ENCODE measurements around the gene NAV3. TPM values are rescaled to one million over a fixed set of nuclear protein-coding genes. Genes with fewer than 3 reads are reported as not detected.
A peak's percentile ranks its signal among the peaks of the same experiment; 100 is the strongest.

Gene NAV3
- total and polyA plus RNA-seq, 4 donors = 0.22 to 1.7 (median 0.71) TPM

GRCh38 chr12:77842430-77842829 is 11.7 kb downstream of the NAV3 start:
- TF ChIP-seq ATF3 (IDR thresholded peaks at IDR 0.05) (peak; percentile 33), REST (IDR thresholded peaks at IDR 0.05) (peak; percentile 17), ZBTB33 (IDR thresholded peaks at IDR 0.05) (no peak), SP1 (IDR thresholded peaks at IDR 0.05) (peak; percentile 79), TAF1 (conservative IDR thresholded peaks at IDR 0.05) (no peak), YY1 (IDR thresholded peaks at IDR 0.05) (peak; percentile 54), FOXA1 (IDR thresholded peaks at IDR 0.05) (peak; percentile 30), NR2F2 (IDR thresholded peaks at IDR 0.05) (no peak), JUND (IDR thresholded peaks at IDR 0.05) (peak; percentile 66 to 80), RAD21 (IDR thresholded peaks at IDR 0.05) (peak; percentile 12 to 41), EGR1 (IDR thresholded peaks at IDR 0.05; ENCODE audit: low read depth in 2 of 2) (no peak), HNF4G (IDR thresholded peaks at IDR 0.05) (peak; percentile 85), CTCF (IDR thresholded peaks at IDR 0.05; ENCODE audit: low read depth, low read length, missing input control) (no peak), MAX (IDR thresholded peaks at IDR 0.05) (no peak), HNF4A (conservative IDR thresholded peaks at IDR 0.05) (peak; percentile 92 to 93), RXRA (IDR thresholded peaks at IDR 0.05) (peak; percentile 52 to 54), GABPA (IDR thresholded peaks at IDR 0.05 in 1 of 2, conservative IDR thresholded peaks at IDR 0.05 in 1 of 2) (no peak), FOXA2 (IDR thresholded peaks at IDR 0.05) (peak; percentile 20)
- WGBS = 41% methylated on average over 5 of the region's 5 CpGs
- DNase-seq (ENCODE audit: low spot score) = no peak

More at GRCh38 chr12:77842430-77842829, 11.7 kb downstream of the NAV3 start:
- Histone ChIP-seq H3K36me3 (ENCODE audit: control insufficient read depth in 4 of 4, insufficient read depth in 3 of 4, low read depth in 1 of 4, low read length in 3 of 4) (no peaks in the 10 kb centered on the region), H3K27ac (ENCODE audit: low read depth in 1 of 2, low read length in 2 of 2) (no peak overlapping the region), H3K4me1 (ENCODE audit: control insufficient read depth in 4 of 4, insufficient read depth in 4 of 4, low read length in 3 of 4) (peaks cover 3 to 17% (median 10%) of the 10 kb centered on the region in 4 donors), H3K9ac (ENCODE audit: low read depth in 1 of 2, low read length in 2 of 2) (no peak overlapping the region), H3K4me3 (ENCODE audit: low read depth in 1 of 3, low read length in 3 of 3) (no peak overlapping the region), H3K27me3 (ENCODE audit: control insufficient read depth in 4 of 4, insufficient read depth in 4 of 4, low read length in 3 of 4) (no peaks in the 10 kb centered on the region), H3K9me3 (ENCODE audit: control insufficient read depth in 4 of 4, low read length in 3 of 4) (no peaks in the 10 kb centered on the region)
